ENCODE measurements around the gene CYFIP2. TPM values are rescaled to one million over a fixed set of nuclear protein-coding genes. Genes with fewer than 3 reads are reported as not detected.

Gene CYFIP2
- total and polyA plus RNA-seq, 2 of the 13 experiments (the other 11 are each of a cell fraction or from before 2014, with no cell fraction given): 22.6 to 30.3 TPM

DNA sequence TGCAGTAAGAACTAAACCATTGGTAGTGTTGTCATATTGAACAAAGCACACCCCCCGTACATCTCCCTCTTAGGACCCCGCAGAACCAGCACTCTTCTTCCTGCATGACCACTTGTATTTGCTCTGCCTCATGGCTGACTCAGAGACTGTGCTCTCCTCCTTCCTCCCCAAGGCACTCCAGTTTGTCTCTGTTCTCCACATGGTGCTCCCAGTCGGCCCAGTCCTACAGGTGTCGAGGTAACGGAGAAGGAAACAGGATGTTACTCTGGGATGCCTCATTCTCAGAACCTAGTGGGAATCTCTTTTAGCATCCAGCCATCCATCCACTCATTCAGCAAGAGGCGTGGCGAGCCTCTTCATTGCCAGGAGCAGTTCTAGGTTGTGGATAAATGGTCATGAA, 97.1 kb downstream of the CYFIP2 start:
- in situ Hi-C loops (cut with HindIII; ENCODE audit: extremely low pct_ligation_motif_present, low pct_unique_long_range_greater_than_20kb) (no loop called here), intact Hi-C loops (cut with micrococcal nuclease; ENCODE audit: unreplicated experiment) (no loop called here)
- Histone ChIP-seq H3K4me2 (ENCODE audit: low read depth, low read length) (no peak overlapping the region), H4K20me1 (ENCODE audit: insufficient read depth, low read length) (no peaks in the 10 kb centered on the region), H3K9ac (ENCODE audit: insufficient read depth, low read depth, low read length) (no peak overlapping the region), H3K9me3 (ENCODE audit: low read length) (no peaks in the 10 kb centered on the region), H3K4me3 (replicated peaks in 1 of 3; ENCODE audit: insufficient read depth in 1 of 3, low read depth in 2 of 3, low read length in 3 of 3) (no peak overlapping the region), H3K27ac (ENCODE audit: extremely low read length, insufficient read depth, low read length) (no peak overlapping the region), H2AFZ (ENCODE audit: low read length) (no peak overlapping the region), H3K27me3 (ENCODE audit: control insufficient read depth in 1 of 2, insufficient read depth in 2 of 2, low read length in 2 of 2) (no peaks in the 10 kb centered on the region), H3K79me2 (ENCODE audit: insufficient read depth, low read length) (no peaks in the 10 kb centered on the region), H3K4me1 (ENCODE audit: insufficient read depth, low read length) (no peaks in the 10 kb centered on the region), H3K36me3 (replicated peaks in 1 of 2; ENCODE audit: control insufficient read depth in 1 of 2, insufficient read depth in 2 of 2, low read length in 2 of 2) (peaks cover 1 to 20% of the 10 kb centered on the region in 2 experiments; a peak in 4 of 5 replicates)
- DNase-seq (ENCODE audit: low spot score) (no peak), ATAC-seq (no peak), FAIRE-seq (no peak)
- CTCF ChIA-PET (ENCODE audit: low intra/inter-chr PET ratio, low total read pairs): no interaction called here
- POLR2A ChIA-PET: no interaction called here
- TF ChIP-seq ZNF3 (CRISPR knock-in tag; IDR thresholded peaks at IDR 0.05) (no peak), ZNF510 (CRISPR knock-in tag; IDR thresholded peaks at IDR 0.05; ENCODE audit: low read depth) (no peak), SRSF1 (optimal IDR thresholded peaks at IDR 0.05; ENCODE audit: low read depth, low read length) (no peak), NFIC (IDR thresholded peaks at IDR 0.05; ENCODE audit: low read length) (no peak), PHF5A (CRISPR knock-in tag; IDR thresholded peaks at IDR 0.05; ENCODE audit: low read depth, unreplicated experiment) (no peak), SETDB1 (CRISPR knock-in tag; IDR thresholded peaks at IDR 0.05; ENCODE audit: borderline replicate concordance) (no peak), ETV5 (CRISPR knock-in tag; IDR thresholded peaks at IDR 0.05; ENCODE audit: borderline replicate concordance) (no peak), EED (CRISPR knock-in tag; IDR thresholded peaks at IDR 0.05) (no peak), SMYD3 (CRISPR knock-in tag; IDR thresholded peaks at IDR 0.05) (no peak), GTF2F1 (IDR thresholded peaks at IDR 0.05; ENCODE audit: low read length) (no peak), ELF1 (CRISPR knock-in tag; IDR thresholded peaks at IDR 0.05) (no peak), ZNF879 (CRISPR knock-in tag; IDR thresholded peaks at IDR 0.05) (no peak), ZNF670 (CRISPR knock-in tag; IDR thresholded peaks at IDR 0.05; ENCODE audit: borderline replicate concordance) (no peak), AGO1 (IDR thresholded peaks at IDR 0.05; ENCODE audit: low read depth, low read length, poor library complexity, severe bottlenecking) (no peak), FOXK1 (CRISPR knock-in tag; IDR thresholded peaks at IDR 0.05; ENCODE audit: borderline replicate concordance, low read depth) (no peak), ZNF619 (CRISPR knock-in tag; IDR thresholded peaks at IDR 0.05) (no peak)
- TF ChIP-seq, protein P1, sequence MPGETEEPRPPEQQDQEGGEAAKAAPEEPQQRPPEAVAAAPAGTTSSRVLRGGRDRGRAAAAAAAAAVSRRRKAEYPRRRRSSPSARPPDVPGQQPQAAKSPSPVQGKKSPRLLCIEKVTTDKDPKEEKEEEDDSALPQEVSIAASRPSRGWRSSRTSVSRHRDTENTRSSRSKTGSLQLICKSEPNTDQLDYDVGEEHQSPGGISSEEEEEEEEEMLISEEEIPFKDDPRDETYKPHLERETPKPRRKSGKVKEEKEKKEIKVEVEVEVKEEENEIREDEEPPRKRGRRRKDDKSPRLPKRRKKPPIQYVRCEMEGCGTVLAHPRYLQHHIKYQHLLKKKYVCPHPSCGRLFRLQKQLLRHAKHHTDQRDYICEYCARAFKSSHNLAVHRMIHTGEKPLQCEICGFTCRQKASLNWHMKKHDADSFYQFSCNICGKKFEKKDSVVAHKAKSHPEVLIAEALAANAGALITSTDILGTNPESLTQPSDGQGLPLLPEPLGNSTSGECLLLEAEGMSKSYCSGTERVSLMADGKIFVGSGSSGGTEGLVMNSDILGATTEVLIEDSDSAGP (CRISPR knock-in tag; IDR thresholded peaks at IDR 0.05; ENCODE audit: borderline replicate concordance): no peak
- TF ChIP-seq, protein P2, sequence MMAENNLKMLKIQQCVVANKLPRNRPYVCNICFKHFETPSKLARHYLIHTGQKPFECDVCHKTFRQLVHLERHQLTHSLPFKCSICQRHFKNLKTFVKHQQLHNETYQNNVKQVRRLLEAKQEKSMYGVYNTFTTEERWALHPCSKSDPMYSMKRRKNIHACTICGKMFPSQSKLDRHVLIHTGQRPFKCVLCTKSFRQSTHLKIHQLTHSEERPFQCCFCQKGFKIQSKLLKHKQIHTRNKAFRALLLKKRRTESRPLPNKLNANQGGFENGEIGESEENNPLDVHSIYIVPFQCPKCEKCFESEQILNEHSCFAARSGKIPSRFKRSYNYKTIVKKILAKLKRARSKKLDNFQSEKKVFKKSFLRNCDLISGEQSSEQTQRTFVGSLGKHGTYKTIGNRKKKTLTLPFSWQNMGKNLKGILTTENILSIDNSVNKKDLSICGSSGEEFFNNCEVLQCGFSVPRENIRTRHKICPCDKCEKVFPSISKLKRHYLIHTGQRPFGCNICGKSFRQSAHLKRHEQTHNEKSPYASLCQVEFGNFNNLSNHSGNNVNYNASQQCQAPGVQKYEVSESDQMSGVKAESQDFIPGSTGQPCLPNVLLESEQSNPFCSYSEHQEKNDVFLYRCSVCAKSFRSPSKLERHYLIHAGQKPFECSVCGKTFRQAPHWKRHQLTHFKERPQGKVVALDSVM (CRISPR knock-in tag; IDR thresholded peaks at IDR 0.05): no peak
- TF ChIP-seq, protein P3, sequence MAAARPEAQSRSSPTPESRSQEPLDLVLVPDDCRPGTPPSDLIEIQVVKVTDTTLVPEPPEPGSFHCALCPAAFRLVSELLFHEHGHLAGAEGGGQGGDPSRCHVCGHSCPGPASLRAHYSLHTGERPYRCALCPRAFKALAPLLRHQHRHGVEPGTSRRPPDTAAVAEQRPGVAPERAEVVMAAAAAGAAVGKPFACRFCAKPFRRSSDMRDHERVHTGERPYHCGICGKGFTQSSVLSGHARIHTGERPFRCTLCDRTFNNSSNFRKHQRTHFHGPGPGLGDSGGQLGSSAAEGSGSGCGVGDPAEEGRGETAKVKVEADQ (CRISPR knock-in tag; IDR thresholded peaks at IDR 0.05; ENCODE audit: borderline replicate concordance): no peak
- TF ChIP-seq, protein P4, sequence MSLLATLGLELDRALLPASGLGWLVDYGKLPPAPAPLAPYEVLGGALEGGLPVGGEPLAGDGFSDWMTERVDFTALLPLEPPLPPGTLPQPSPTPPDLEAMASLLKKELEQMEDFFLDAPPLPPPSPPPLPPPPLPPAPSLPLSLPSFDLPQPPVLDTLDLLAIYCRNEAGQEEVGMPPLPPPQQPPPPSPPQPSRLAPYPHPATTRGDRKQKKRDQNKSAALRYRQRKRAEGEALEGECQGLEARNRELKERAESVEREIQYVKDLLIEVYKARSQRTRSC (CRISPR knock-in tag; IDR thresholded peaks at IDR 0.05; ENCODE audit: low read depth): no peak
- BruUV-seq (replicated peaks): no TSS peak
- 93% methylated on average over 7 of the region's 7 CpGs for whole genome bisulfite sequencing (ENCODE audit: low lambda C conversion rate)
